OCI-LY7 (cell line): ENCODE measurements around the gene CKMT2.

Source experiments
- EZH2phosphoT487 ChIP-seq: fragments of 200-600 bp; sonication (generic); IDR thresholded peaks from 2 replicates; pipeline ENCODE4 v1.6.1; 2018; ENCODE audit warnings: low read depth, borderline replicate concordance, mild to moderate bottlenecking, mixed run types, antibody characterized with exemption, low read length, moderate library complexity, mixed read lengths
- TF ChIP-seq, protein P1 (sequence below): fragments of 200-600 bp; sonication (generic); conservative IDR thresholded peaks from 2 replicates; pipeline ENCODE4 v1.5.1; 2014; ENCODE audit warnings: mild to moderate bottlenecking, antibody characterized with exemption, low read length, moderate library complexity, mixed read lengths

DNA sequence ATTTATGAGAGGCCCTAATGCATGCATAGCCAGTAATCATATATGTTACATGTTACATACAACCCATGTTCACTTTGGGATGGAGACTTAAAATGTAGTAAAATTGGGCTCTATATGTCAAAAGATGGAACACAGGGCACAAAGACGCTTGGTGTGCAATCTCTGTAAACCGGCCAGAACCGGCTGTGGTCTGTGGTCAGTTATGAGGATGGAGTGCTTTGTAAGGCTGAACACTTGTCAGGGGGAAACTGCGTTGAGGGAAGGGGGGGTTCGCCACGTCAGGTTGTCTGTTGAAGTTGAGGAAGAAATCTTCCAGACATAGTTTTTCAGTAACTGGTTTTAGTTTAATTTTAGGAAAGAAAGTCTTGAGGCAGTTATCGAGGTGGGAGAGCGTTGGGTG lies 2.7 kb upstream of the CKMT2 start:
- TF ChIP-seq, protein P1, sequence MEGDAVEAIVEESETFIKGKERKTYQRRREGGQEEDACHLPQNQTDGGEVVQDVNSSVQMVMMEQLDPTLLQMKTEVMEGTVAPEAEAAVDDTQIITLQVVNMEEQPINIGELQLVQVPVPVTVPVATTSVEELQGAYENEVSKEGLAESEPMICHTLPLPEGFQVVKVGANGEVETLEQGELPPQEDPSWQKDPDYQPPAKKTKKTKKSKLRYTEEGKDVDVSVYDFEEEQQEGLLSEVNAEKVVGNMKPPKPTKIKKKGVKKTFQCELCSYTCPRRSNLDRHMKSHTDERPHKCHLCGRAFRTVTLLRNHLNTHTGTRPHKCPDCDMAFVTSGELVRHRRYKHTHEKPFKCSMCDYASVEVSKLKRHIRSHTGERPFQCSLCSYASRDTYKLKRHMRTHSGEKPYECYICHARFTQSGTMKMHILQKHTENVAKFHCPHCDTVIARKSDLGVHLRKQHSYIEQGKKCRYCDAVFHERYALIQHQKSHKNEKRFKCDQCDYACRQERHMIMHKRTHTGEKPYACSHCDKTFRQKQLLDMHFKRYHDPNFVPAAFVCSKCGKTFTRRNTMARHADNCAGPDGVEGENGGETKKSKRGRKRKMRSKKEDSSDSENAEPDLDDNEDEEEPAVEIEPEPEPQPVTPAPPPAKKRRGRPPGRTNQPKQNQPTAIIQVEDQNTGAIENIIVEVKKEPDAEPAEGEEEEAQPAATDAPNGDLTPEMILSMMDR = no peak
- TF ChIP-seq EZH2phosphoT487 = no peak
